ENCODE results near the gene TRIM31.

The TRIM31 gene

GRCh38 chr6:30102970-30103871 is 9.7 kb downstream of the TRIM31 start:
- H3K27me3 ChIP-seq (ENCODE audit: control insufficient read depth, insufficient read depth, low read length), result peaks cover 69% of the 10 kb centered on the region
- no peaks in the 10 kb centered on the region for H3K36me3 ChIP-seq (ENCODE audit: control insufficient read depth, low read depth, low read length)
- peaks cover 17% of the 10 kb centered on the region for H3K4me1 ChIP-seq (ENCODE audit: control insufficient read depth, low read depth, low read length)
- no peak overlapping the region for H3K27ac ChIP-seq (ENCODE audit: low read length)
- no peaks in the 10 kb centered on the region for H3K9me3 ChIP-seq (ENCODE audit: control insufficient read depth, low read depth, low read length)
- H3K9ac ChIP-seq (ENCODE audit: low read length), result no peak overlapping the region
- peak overlapping the region; percentile 33 for H3K4me3 ChIP-seq (ENCODE audit: low read length)

- Histone ChIP-seq H3K9me3 (ENCODE audit: control insufficient read depth, low read depth, low read length) (no peaks in the 10 kb centered on the region), H3K9ac (ENCODE audit: low read length) (no peak overlapping the region), H3K27ac (ENCODE audit: low read length) (no peak overlapping the region), H3K36me3 (ENCODE audit: control insufficient read depth, low read depth, low read length) (no peaks in the 10 kb centered on the region), H3K4me1 (ENCODE audit: control insufficient read depth, low read depth, low read length) (peaks cover 17% of the 10 kb centered on the region), H3K27me3 (ENCODE audit: control insufficient read depth, insufficient read depth, low read length) (peaks cover 77% of the 10 kb centered on the region), H3K4me3 (ENCODE audit: low read length) (peak overlapping the region; percentile 66)
Observed at GRCh38 chr6:30102414-30102969, 10.4 kb downstream of the TRIM31 start.

- H3K36me3 ChIP-seq (ENCODE audit: control insufficient read depth, low read depth, low read length), result no peaks in the 10 kb centered on the region
- no peak overlapping the region for H3K27ac ChIP-seq (ENCODE audit: low read length)
- H3K4me1 ChIP-seq (ENCODE audit: control insufficient read depth, low read depth, low read length), result peaks cover 17% of the 10 kb centered on the region
- H3K9ac ChIP-seq (ENCODE audit: low read length), result no peak overlapping the region
- no peaks in the 10 kb centered on the region for H3K9me3 ChIP-seq (ENCODE audit: control insufficient read depth, low read depth, low read length)
- peak overlapping the region; percentile 66 for H3K4me3 ChIP-seq (ENCODE audit: low read length)
- peaks cover 84% of the 10 kb centered on the region for H3K27me3 ChIP-seq (ENCODE audit: control insufficient read depth, insufficient read depth, low read length)
Observed at GRCh38 chr6:30101444-30102413, 11.2 kb downstream of the TRIM31 start.

DNA sequence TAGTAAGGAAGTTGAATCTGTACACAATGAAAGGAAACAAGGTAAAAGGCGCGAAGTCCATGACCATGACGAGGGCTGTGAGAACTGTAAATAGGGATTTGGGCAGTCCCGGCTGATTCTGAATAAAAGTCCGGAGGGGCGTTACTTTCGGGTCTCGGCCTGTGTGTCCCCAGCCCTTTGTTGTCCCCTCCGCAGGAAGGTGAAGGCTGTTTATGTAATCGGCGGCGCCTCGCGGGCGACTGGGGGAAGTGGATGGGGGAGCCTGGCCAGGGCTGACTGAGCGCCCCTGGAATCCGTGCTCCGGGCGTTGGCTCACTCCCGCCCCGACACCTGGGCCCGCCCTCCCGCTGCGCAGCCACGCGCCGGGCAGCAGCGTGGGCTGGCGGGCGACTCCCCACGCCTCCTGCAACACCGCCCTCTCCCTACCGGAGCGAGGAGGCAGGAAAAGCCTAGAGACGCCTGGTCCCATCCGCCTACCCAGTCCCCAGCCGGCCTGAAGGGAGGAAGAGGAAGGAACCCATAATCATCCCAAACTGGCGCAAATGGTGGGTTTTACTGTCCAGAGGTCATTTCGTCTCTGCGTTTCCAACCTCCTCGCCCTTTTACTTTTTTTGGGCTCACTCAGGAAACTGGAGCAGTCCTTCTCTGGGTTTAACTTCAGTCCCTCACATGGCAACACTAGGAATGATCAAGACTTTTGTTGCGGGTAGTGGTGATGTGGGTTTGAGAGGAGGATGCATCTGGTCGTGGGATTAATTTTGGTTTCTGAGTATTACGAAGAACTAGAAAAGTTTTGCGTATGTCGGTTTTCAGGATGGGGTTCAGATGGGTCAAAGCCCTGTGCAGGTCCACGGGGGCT is 12.1 kb downstream of the TRIM31 start:
- Histone ChIP-seq H3K27ac (ENCODE audit: low read length) (no peak overlapping the region), H3K27me3 (ENCODE audit: control insufficient read depth, insufficient read depth, low read length) (peaks cover 88% of the 10 kb centered on the region), H3K9ac (ENCODE audit: low read length) (peak overlapping the region; percentile 0), H3K36me3 (ENCODE audit: control insufficient read depth, low read depth, low read length) (no peaks in the 10 kb centered on the region), H3K4me1 (ENCODE audit: control insufficient read depth, low read depth, low read length) (peaks cover 17% of the 10 kb centered on the region), H3K4me3 (ENCODE audit: low read length) (peak overlapping the region; percentile 66), H3K9me3 (ENCODE audit: control insufficient read depth, low read depth, low read length) (no peaks in the 10 kb centered on the region)

DNA sequence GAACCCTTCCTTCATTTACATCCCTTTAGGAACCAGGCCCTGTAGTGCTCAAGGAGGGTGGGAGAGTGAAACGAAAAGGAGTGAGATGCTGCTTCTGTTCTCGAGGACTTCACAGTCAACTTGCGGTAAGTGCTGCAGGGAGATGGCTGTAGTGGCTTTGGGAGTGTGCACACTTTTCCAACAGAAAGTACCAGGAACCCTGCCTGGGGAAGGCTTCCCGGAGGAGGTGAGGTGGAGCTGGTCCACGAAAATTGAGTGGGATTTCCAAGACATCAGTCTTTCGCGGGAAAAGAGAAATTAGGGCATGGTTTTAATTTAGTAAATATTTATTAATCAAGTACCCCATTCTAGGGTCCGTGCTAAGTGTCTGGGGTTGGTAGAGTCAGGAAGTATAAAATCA is 12.7 kb downstream of the TRIM31 start:
- peaks cover 17% of the 10 kb centered on the region for H3K4me1 ChIP-seq (ENCODE audit: control insufficient read depth, low read depth, low read length)
- no peaks in the 10 kb centered on the region for H3K36me3 ChIP-seq (ENCODE audit: control insufficient read depth, low read depth, low read length)
- H3K9me3 ChIP-seq (ENCODE audit: control insufficient read depth, low read depth, low read length), result no peaks in the 10 kb centered on the region
- no peak overlapping the region for H3K9ac ChIP-seq (ENCODE audit: low read length)
- H3K4me3 ChIP-seq (ENCODE audit: low read length), result peak overlapping the region; percentile 66
- peaks cover 88% of the 10 kb centered on the region for H3K27me3 ChIP-seq (ENCODE audit: control insufficient read depth, insufficient read depth, low read length)
- H3K27ac ChIP-seq (ENCODE audit: low read length), result no peak overlapping the region

DNA sequence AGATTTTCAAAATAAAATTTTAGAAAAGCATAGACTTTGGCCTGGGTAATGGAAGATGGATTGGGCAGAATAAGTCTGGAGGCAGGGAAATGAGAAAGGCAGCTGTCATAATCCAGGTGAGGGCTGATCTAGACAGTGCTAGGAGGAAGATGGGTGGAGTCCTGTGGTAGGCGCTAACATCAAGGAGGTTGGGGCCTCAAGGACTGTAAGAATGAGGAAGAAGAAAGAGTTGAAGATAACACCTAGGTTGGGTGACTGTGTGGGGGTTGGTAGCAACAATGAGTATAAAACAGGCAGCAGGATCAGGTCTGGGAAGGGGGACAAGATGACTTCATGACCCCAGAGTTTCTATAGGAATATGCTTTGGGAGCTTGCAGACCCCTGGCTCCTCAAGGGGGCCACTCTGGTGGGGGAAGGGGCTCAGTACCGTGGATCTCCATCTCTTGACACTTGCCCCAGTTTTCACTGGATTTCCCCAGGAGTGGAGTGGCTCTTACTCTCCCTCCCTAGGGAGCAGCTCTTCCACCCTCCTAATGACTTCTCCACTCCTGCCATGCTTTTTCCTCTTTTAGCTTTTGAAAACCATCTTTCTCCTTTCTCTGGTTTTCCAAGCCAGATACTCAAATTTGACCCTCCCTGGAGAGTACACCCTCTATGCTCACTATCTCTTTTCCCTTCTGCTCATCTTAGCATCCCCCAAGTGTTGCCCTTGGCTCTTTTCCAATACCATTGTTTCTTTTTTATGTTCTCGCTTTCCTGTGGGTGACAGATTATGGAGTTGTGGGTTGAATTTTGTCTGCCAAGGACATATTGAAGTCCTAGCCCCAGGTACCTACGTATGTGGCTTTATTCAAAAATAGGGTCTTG is 14.8 kb downstream of the TRIM31 start:
- Histone ChIP-seq H3K9ac (ENCODE audit: low read length) (no peak overlapping the region), H3K27me3 (ENCODE audit: control insufficient read depth, insufficient read depth, low read length) (peaks cover 68% of the 10 kb centered on the region), H3K4me3 (ENCODE audit: low read length) (no peak overlapping the region), H3K9me3 (ENCODE audit: control insufficient read depth, low read depth, low read length) (no peaks in the 10 kb centered on the region), H3K27ac (ENCODE audit: low read length) (no peak overlapping the region), H3K36me3 (ENCODE audit: control insufficient read depth, low read depth, low read length) (no peaks in the 10 kb centered on the region), H3K4me1 (ENCODE audit: control insufficient read depth, low read depth, low read length) (peaks cover 17% of the 10 kb centered on the region)

DNA sequence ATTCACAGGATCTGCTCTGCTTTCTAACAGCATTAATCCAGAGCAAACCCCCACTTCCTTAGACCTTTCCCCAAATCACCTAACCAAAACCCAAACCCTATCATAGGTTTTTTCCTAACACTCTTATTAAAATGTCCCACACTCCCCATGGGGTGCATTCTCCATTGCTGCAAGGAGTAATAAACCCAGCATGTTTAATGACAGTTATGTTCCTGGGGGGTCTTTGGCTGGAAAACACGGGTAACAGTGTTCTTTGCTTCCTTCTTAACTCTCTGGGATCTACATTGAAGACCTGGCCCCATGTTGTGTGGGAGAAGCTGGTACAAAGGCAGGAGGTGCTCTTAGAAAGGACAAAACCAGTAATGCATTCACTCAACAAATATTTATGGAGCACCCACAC is 16.1 kb downstream of the TRIM31 start:
- Histone ChIP-seq H3K4me3 (ENCODE audit: low read length) (no peak overlapping the region), H3K36me3 (ENCODE audit: control insufficient read depth, low read depth, low read length) (no peaks in the 10 kb centered on the region), H3K27me3 (ENCODE audit: control insufficient read depth, insufficient read depth, low read length) (peaks cover 55% of the 10 kb centered on the region), H3K9ac (ENCODE audit: low read length) (no peak overlapping the region), H3K4me1 (ENCODE audit: control insufficient read depth, low read depth, low read length) (peaks cover 17% of the 10 kb centered on the region), H3K9me3 (ENCODE audit: control insufficient read depth, low read depth, low read length) (no peaks in the 10 kb centered on the region), H3K27ac (ENCODE audit: low read length) (no peak overlapping the region)

DNA sequence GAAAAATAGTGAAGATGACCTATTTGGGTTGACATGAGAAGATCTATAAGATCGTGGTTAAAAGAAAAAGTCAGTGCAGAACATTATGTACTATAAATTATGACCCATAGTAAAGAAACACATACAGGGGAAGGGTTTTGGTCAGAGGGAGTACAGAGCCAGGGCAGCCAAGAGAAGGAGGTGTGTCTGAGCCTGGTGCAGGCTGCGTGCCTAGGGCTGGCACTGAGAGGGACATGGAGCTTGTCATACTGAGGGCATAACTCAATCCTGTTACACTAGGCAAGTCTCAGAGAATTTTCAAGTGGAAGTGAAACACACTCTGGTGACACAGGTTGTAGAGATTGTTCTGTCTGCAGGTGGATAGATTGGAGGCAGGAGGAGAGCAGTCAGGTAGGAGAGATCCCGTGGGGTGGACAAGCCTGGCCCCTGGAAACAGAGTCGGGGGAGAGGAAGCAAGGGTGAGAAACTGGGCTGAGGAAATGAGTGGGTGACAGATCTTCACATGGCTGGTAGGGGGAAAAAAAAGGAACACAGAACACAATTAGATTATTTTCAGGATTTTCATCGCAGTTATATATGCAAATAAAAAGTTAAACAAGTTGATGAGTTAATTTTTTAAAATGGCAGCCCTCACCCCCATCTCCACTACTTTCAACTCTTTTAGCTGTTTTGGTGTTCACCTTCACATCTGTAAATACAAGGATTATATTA is 18.8 kb downstream of the TRIM31 start:
- Histone ChIP-seq H3K4me3 (ENCODE audit: low read length) (no peak overlapping the region), H3K27ac (ENCODE audit: low read length) (no peak overlapping the region), H3K9ac (ENCODE audit: low read length) (no peak overlapping the region), H3K9me3 (ENCODE audit: control insufficient read depth, low read depth, low read length) (no peaks in the 10 kb centered on the region), H3K27me3 (ENCODE audit: control insufficient read depth, insufficient read depth, low read length) (peaks cover 33% of the 10 kb centered on the region), H3K36me3 (ENCODE audit: control insufficient read depth, low read depth, low read length) (no peaks in the 10 kb centered on the region), H3K4me1 (ENCODE audit: control insufficient read depth, low read depth, low read length) (no peaks in the 10 kb centered on the region)

GRCh38 chr6:30092852-30093543 is 19.9 kb downstream of the TRIM31 start:
- no peaks in the 10 kb centered on the region for H3K4me1 ChIP-seq (ENCODE audit: control insufficient read depth, low read depth, low read length)
- peaks cover 22% of the 10 kb centered on the region for H3K27me3 ChIP-seq (ENCODE audit: control insufficient read depth, insufficient read depth, low read length)
- no peaks in the 10 kb centered on the region for H3K9me3 ChIP-seq (ENCODE audit: control insufficient read depth, low read depth, low read length)
- H3K4me3 ChIP-seq (ENCODE audit: low read length), result no peak overlapping the region
- no peak overlapping the region for H3K27ac ChIP-seq (ENCODE audit: low read length)
- no peak overlapping the region for H3K9ac ChIP-seq (ENCODE audit: low read length)
- no peaks in the 10 kb centered on the region for H3K36me3 ChIP-seq (ENCODE audit: control insufficient read depth, low read depth, low read length)
